Peyer's patch (tissue), 4 donors: ENCODE data around the gene RNF157.

Source experiments
- CTCF ChIP-seq, 6 experiments: fragments of 450-650 bp in 4 of 6; fragments of 200-600 bp in 2 of 6; sonication (generic) in 1 of 6; IDR thresholded peaks; one replicate each; pipeline ENCODE4 v1.5.1; 2017 to 2019; ENCODE audit warnings: antibody characterized with exemption in 6 of 6, mild to moderate bottlenecking in 3 of 6, moderate library complexity in 1 of 6
- POLR2A ChIP-seq, 2 donors: fragments of 450-650 bp; IDR thresholded peaks; one replicate each; pipeline ENCODE4 v1.5.1; 2017; ENCODE audit warnings: antibody characterized with exemption in 2 of 2, mild to moderate bottlenecking in 2 of 2, moderate library complexity in 2 of 2

DNA sequence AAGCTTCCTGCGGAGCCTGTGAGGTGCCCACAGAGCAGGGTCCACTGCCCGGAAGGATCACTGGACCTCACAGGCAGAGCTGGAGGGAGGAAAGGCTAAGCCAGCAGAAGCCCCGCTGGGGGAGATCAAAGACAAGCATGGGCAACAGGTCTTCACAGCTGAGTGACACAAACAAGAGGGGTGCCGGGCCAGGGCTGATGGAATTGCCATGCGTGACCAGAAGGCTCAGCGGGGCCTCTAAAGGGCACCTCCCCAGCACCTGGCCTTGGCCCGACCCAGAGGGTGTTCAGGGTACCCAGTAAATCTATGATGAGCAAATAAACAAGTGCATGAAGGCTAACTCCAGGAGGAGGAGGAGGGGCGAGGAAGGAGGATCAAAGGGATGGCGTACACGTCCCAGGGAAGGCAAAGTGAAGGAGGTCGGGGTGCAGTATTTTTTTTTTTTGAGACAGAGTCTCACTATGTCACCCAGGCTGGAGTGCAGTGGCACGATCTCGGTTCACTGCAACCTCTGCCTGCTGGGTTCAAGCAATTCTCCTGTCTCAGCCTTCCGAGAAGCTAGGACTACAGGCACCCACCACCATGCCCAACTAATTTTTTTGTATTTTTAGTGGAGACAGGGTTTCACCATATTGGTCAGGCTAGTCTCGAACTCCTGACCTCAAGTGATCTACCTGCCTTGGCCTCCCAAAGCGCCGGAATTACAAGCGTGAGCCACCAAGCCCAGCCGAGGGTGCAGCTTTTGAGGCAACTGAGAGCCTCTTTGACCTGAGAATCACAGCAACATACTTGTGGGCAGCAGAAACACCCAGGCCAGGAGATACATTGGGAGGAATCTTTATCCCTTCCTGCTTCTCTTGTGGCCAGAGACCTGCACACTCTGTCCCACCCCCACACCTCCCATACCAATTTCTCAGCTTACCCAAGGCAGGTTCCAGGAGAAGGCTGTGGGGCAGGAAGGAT is 120.6 kb downstream of the RNF157 start:
- no peak for TF ChIP-seq CTCF (IDR thresholded peaks at IDR 0.05)
- no peak for TF ChIP-seq POLR2A (IDR thresholded peaks at IDR 0.05)
